Esophagus squamous epithelium (tissue), 5 donors: Measurements from ENCODE around the gene BTAF1. TPM values are rescaled to one million over a fixed set of nuclear protein-coding genes. Genes with fewer than 3 reads are reported as not detected.

Source experiments
- DNase-seq: peaks from one replicate; lab custom pipeline; 2025; lab: John Stamatoyannopoulos, UW
- H3K27ac ChIP-seq, 4 donors: fragments of 200-600 bp; sonication (generic); one replicate each; pipeline ENCODE4 v1.5.1; 2016 to 2019; ENCODE audit warnings: mild to moderate bottlenecking in 1 of 4
- H3K27me3 ChIP-seq, 4 donors: fragments of 200-600 bp; sonication (generic); 1 replicate in 3 of 4; 2 replicates in 1 of 4; pipeline versions ENCODE4 v1.5.1 to v1.6.0; 2017 to 2021; ENCODE audit warnings: antibody characterized with exemption in 1 of 4
- H3K36me3 ChIP-seq, 3 donors: fragments of 200-600 bp; sonication (generic); one replicate each; pipeline ENCODE4 v1.5.1; 2016 to 2019
- H3K4me1 ChIP-seq, 3 donors: fragments of 200-600 bp; sonication (generic); one replicate each; pipeline ENCODE4 v1.5.1; 2017 to 2019
- H3K4me3 ChIP-seq, 4 donors: fragments of 200-600 bp; sonication (generic); 1 replicate in 3 of 4; 2 replicates in 1 of 4; pipeline ENCODE4 v1.5.1; 2016 to 2019; ENCODE audit warnings: mild to moderate bottlenecking in 2 of 4, moderate library complexity in 1 of 4
- H3K9me3 ChIP-seq, 3 donors: fragments of 200-600 bp; sonication (generic); one replicate each; pipeline ENCODE4 v1.5.1; 2016 to 2019
- CTCF ChIP-seq, 6 experiments: fragments of 450-650 bp in 4 of 6; fragments of 200-600 bp in 2 of 6; sonication (generic) in 2 of 6; IDR thresholded peaks; one replicate each; pipeline ENCODE4 v1.5.1; 2016 to 2019; ENCODE audit warnings: antibody characterized with exemption in 6 of 6, mild to moderate bottlenecking in 4 of 6, moderate library complexity in 4 of 6
- POLR2A ChIP-seq, 4 donors: fragments of 450-650 bp; IDR thresholded peaks; one replicate each; pipeline ENCODE4 v1.6.1; 2017; ENCODE audit warnings: antibody characterized with exemption in 4 of 4, mild to moderate bottlenecking in 4 of 4, moderate library complexity in 3 of 4
- WGBS, 2 donors: methylation state at CpG; one replicate each; pipeline ENCODE4 v1.1.5; 2018; 5-methylcytosine and 5-hydroxymethylcytosine counted together
- intact Hi-C: fragments of 100-400 bp; cut with DNase I; formaldehyde crosslinking; loops from one replicate; pipeline ENCODE4 v1.15.0; 2022
- total RNA-seq, 4 donors: library from RNA; depleted of rRNA; stranded (reverse); fragments of >200 nt; gene quantifications; one replicate each; pipeline ENCODE4 v1.1.0, GENCODE V29; 2016
- donor health status: DM: yes; HTN: yes; CAD: no.

The BTAF1 gene
- total RNA-seq, 4 donors from 2014 or later, result 19.0 to 52.8 (median 28.0) TPM

GRCh38 chr10:91953600-91954160 is 30.1 kb downstream of the BTAF1 start:
- Histone ChIP-seq H3K4me3 (no peak overlapping the region), H3K36me3 (peaks cover 0 to 87% (median 9%) of the 10 kb centered on the region in 3 donors), H3K27ac (peak overlapping the region in 1 of 4 donors; percentile 19), H3K9me3 (no peaks in the 10 kb centered on the region), H3K27me3 (no peaks in the 10 kb centered on the region), H3K4me1 (peaks cover 0 to 9% (median 0%) of the 10 kb centered on the region in 3 donors)
- WGBS, 2 donors, result 73 to 77% methylated on average over 2 of the region's 2 CpGs
- intact Hi-C loops, result no loop called here
- TF ChIP-seq CTCF (IDR thresholded peaks at IDR 0.05) (no peak), POLR2A (IDR thresholded peaks at IDR 0.05) (no peak)
- no peak for DNase-seq

DNA sequence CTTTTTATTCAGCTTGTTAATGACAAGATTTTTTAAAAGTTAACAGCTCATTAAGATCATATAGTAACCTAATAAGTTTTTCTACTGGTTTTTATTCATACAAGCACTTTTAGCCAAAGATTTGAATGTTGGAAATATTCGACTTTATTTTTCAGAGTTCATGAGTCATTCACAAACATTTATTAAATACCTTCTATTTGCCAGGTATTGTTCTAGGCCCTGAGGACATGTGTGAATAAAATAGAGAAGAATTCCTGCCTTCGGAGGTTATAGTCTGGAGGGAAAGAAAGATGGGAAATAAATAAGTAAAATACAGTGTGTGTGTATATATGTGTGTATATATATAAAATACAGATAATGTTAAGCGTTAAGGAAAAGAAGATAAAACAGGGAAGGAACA is 31.5 kb downstream of the BTAF1 start:
- Histone ChIP-seq H3K9me3 (no peaks in the 10 kb centered on the region), H3K27me3 (no peaks in the 10 kb centered on the region), H3K27ac (no peak overlapping the region), H3K4me3 (no peak overlapping the region), H3K36me3 (peaks cover 0 to 94% (median 16%) of the 10 kb centered on the region in 3 donors), H3K4me1 (peaks cover 0 to 9% (median 0%) of the 10 kb centered on the region in 3 donors)
- no peak for DNase-seq
- intact Hi-C loops, result no loop called here
- TF ChIP-seq POLR2A (IDR thresholded peaks at IDR 0.05), result no peak
- no peak for TF ChIP-seq CTCF (IDR thresholded peaks at IDR 0.05)
- WGBS, 2 donors, result 46 to 61% methylated on average over 3 of the region's 3 CpGs

DNA sequence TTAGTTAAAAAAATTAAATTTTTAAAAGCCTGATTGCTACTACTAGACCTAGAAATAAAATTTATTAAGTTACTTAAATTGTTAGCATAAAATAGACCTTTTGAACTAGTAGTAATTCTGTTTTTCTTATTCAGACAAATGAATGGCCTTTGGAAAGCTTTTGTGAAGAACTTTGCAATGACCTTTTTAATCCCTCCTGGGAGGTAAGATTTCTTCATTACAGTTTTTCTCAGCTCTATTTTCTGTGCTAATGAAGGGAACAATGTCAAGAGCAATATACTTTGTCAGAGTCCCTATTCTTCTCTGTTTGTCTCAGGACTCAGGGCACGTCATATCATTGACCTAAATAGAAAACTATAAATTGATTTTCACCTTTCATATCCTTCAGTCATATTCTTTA is 33.5 kb downstream of the BTAF1 start:
- intact Hi-C loops, result no loop called here

GRCh38 chr10:91969297-91969696 is 45.7 kb downstream of the BTAF1 start:
- WGBS, 2 donors, result 89 to 98% methylated on average over 3 to 4 of the region's 4 CpGs
- no peak overlapping the region for H3K27ac ChIP-seq
- intact Hi-C loops, result no loop called here
- DNase-seq, result no peak
- no peak overlapping the region for H3K4me3 ChIP-seq
- no peaks in the 10 kb centered on the region for H3K4me1 ChIP-seq
- H3K36me3 ChIP-seq, result peaks cover 0 to 91% (median 0%) of the 10 kb centered on the region in 3 donors
- no peaks in the 10 kb centered on the region for H3K27me3 ChIP-seq
- H3K9me3 ChIP-seq, result no peaks in the 10 kb centered on the region
- TF ChIP-seq CTCF (IDR thresholded peaks at IDR 0.05) (no peak), POLR2A (IDR thresholded peaks at IDR 0.05) (no peak)

More for the DNA sequence above, 33.5 kb downstream of the BTAF1 start:
- no peaks in the 10 kb centered on the region for H3K27me3 ChIP-seq
- H3K4me3 ChIP-seq, result no peak overlapping the region
- no peak overlapping the region for H3K27ac ChIP-seq
- TF ChIP-seq POLR2A (IDR thresholded peaks at IDR 0.05) (no peak), CTCF (IDR thresholded peaks at IDR 0.05) (no peak)
- H3K4me1 ChIP-seq, result peaks cover 0 to 9% (median 0%) of the 10 kb centered on the region in 3 donors
- no peaks in the 10 kb centered on the region for H3K9me3 ChIP-seq
- no peak for DNase-seq
- H3K36me3 ChIP-seq, result peaks cover 0 to 98% (median 16%) of the 10 kb centered on the region in 3 donors
- WGBS, 2 donors, result 92 to 95% methylated on average over 1 of the region's 1 CpG

DNA sequence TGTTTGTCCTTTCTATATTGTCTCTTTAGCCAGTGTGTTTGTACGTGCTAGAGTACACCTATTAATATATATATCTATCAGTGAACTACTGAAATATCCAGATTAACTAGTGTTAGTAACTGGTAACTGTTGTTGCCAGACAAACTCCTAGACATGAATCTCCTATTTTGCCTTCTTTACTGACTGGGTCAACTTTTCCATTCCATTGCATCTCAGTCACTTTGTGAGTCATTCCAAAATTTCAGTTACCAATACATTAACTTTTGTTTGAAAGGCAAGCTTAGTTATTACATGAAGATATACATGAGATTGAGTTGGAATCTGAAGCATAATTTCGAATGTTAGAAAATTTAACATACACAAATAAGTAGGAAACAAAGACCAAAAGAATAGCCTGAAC is 51.4 kb downstream of the BTAF1 start:
- Histone ChIP-seq H3K27ac (no peak overlapping the region), H3K4me3 (no peak overlapping the region), H3K9me3 (no peaks in the 10 kb centered on the region), H3K27me3 (no peaks in the 10 kb centered on the region), H3K36me3 (peaks cover 0 to 59% (median 0%) of the 10 kb centered on the region in 3 donors), H3K4me1 (no peaks in the 10 kb centered on the region)
- 77 to 79% methylated on average over 2 of the region's 2 CpGs for WGBS, 2 donors
- TF ChIP-seq POLR2A (IDR thresholded peaks at IDR 0.05) (no peak), CTCF (IDR thresholded peaks at IDR 0.05) (no peak)
- intact Hi-C loops, result loop anchor here (10.0 kb wide), 1 partner anchor 470 kb away; no protein-coding TSS in a partner anchor
- DNase-seq, result no peak
